Jurkat, Clone E6-1 (cell line): ENCODE measurements around the gene MARK3.

Experiments
- DNase-seq: peaks from one replicate; pipeline ENCODE4 v3.0.0-alpha.2; 2011; ENCODE audit warnings: low read depth, low spot score
- H3K4me3 ChIP-seq: 2 replicates; pipeline ENCODE4 v1.5.1; 2011; ENCODE audit warnings: mild to moderate bottlenecking, low read length, control low read depth, moderate library complexity

Gene MARK3

DNA sequence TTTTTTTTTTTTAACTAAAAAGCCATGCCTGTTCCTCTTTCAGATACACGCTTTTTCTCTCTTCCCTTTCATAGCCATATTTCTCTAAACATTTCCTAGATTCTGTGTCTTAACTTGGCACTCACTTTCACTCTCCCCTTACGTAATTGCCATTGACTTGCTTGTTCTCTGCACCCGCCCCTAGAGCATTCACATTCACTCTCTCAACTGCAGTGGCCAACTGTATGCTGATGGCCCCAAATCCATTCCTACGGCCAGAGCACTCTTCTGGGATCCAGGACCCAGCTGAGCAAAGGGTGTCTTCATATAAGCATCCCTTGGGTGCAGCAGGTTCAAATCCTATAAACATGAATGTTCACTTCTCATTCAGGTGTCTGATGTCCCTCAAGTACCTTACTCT lies 77.9 kb downstream of the MARK3 start:
- no peak for DNase-seq
- H3K4me3 ChIP-seq: no peak overlapping the region

DNA sequence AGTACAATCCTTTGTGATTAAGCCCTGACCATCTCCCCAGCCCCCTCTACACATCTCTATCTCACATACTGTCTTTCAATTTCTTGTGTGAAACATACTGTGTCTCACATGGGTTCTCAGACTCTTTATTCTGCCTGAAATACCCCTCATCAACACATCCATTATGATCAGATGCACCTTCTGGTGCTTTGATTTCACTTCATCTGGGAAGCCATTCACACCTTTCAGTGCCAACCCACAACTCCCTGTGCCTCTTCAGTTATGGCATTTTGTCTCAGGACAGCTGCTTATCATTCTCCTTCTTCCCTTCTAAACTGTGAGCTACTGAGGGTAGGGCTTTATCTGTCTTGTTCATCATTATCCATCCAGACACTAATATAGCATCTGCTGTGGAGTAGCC lies 78.6 kb downstream of the MARK3 start:
- H3K4me3 ChIP-seq: no peak overlapping the region
- DNase-seq: no peak

DNA sequence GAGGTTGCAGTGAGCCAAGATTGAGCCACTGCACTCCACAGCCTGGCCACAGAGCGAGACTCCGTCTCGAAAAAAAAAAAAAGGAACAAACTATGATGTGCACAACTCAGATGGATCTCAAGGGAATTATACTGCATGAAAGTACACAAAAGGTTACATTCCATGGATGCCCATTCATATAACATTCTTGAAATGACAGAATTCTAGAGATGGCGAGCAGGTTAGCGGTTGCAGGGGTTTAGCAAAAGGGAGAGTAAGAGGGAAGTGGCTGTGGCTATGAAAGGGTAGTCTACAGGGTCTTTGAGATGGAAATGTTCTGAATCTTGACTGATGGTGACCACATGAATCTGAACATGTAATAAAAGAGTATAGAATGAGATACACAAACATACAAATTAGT lies 87.7 kb downstream of the MARK3 start:
- DNase-seq: no peak
- H3K4me3 ChIP-seq: no peak overlapping the region

DNA sequence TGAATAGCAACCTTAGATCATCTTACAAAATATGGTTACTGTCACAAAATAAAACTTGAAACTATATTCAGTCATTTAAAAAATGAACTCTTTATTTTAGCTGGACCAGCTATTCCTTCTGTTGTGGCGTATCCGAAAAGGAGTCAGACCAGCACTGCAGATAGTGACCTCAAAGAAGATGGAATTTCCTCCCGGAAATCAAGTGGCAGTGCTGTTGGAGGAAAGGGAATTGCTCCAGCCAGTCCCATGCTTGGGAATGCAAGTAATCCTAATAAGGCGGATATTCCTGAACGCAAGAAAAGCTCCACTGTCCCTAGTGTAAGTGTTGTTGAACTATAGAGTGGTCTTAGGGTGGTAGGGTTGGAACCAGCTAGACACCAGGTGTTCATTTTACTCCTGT lies 89.7 kb downstream of the MARK3 start:
- no peak overlapping the region for H3K4me3 ChIP-seq
- DNase-seq: no peak

DNA sequence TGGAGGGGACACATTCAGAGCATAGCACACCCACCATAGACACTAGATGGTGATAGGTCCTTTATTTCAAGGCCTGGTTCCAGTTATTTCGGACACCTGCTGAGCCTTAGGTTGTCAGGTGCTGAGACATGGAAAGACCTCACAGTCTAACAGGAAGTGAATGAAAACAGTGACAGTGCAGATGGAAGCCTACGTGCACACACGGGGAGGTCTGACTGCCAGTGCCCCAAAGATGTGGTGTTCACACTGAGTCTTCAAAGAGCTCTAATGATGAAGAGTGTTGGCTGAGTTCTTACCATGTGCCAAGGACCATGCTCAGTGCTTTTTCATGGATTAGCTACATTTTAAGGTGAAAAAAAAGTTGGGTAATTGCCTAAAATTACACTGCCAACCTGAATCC lies 90.8 kb downstream of the MARK3 start:
- peak; percentile 18 for DNase-seq
- H3K4me3 ChIP-seq: no peak overlapping the region

DNA sequence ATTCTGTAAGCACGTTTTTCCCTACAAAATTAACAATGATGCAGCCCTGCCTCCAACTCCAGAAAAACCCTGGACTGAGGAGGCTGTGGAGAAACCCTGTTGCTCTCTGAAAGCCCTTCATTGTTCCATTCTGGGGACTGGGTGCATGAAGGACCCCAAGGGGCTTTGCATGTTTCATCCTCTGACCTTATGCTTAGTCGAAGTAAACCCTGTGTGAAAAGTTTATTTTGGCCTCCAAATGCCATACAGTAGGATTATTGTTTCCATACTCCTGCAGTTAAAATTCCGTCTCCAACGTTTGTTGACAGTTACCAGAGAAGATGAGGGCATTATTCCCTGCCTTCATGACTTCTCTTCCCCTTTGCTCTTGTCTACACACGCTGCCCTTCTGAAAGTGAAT lies 91.4 kb downstream of the MARK3 start:
- no peak overlapping the region for H3K4me3 ChIP-seq
- no peak for DNase-seq

DNA sequence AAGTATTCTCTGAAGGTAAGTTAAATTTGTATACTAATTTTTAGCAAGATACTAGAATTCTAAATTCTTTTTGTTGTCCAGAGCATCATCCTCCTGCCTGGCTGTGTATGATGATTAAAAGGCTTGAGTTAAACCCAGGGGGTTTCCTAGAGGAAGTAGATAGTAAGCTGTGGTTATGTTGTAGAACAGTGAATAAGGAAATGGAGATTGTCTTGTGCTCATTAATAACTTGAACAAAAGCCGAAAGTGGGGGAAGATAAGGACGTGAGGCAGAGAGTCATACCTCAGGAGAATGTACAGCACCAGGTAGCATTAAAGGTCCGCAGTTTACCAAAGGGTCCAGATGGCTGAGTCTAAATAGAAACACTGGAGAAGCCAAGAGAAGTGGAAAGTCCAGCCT lies 95.4 kb downstream of the MARK3 start:
- DNase-seq: no peak
- no peak overlapping the region for H3K4me3 ChIP-seq

DNA sequence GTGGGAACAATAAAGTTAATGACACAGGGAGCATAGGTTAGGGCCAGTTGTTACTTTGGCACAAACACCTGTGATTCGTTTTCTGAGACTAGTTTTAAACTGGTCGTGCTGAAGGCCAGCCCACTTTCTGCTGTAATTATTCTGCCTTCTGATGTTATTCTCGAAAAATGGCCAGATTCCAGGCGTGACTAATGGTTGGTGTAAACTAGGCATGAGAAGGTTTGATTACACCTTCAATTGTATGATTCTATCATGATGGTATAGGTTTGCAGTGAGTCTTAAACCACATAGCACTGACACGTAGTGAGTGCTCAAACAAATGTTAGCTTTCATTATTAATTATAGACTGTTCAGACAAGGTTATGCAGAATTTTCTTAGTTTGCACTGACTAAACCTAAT lies 98.4 kb downstream of the MARK3 start:
- H3K4me3 ChIP-seq: no peak overlapping the region
- no peak for DNase-seq

DNA sequence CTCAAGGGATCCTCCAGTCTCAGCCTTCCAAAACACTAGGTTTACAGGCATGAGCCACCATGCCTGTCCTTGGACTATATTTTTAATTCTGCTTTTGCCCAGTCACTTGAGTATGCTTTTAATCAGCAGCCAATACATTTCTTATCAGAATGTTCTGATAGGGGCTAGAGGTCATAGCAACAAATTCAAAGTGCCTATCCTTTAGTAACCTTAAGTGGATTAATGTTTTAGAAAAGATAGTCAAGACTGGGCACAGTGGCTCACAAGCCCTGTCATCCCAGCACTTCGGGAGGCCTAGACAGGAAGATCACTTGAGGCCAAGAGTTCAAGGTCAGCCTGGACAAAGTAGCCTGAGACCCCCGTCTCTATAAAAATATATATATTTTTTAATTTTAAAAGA lies 100.3 kb downstream of the MARK3 start:
- H3K4me3 ChIP-seq: no peak overlapping the region
- no peak for DNase-seq

DNA sequence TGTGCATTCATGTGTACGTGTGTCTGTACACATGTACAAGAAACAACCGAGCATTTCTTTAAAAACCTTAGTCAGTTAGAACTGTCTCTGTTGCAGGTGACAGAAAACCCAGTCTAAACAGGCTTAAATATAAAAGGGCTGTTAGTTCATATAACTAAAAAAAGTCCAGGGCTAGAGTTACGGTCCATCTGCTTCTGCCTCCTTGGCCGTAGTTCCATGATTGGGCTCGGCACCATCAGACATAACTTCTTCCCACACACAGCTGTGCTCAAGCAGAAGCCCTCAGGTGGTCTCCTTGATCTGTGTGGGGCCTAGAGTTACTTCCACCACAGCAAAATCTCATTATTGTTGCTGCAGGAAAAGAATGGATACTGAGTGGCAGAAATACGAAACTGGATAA lies 102.9 kb downstream of the MARK3 start:
- DNase-seq: no peak
- no peak overlapping the region for H3K4me3 ChIP-seq

DNA sequence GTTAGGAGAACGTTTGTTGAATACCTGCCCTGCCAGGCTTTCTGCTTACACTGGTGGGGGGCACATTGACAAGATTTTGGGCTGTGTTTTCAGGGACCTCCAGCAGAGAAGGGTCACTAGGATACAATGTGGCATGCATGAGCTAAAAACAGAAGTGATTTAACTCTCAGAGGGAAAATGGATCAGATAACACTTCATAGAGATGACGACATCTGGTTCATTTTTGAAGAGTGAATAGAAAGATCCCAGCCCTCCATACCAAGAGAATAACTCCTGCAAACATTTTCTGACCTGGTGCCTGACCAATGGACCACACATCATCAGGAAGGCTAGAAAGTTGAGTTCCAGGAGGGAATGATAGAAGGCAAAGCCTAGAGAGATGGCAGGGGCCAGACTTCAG lies 103.7 kb downstream of the MARK3 start:
- no peak overlapping the region for H3K4me3 ChIP-seq
- DNase-seq: no peak

DNA sequence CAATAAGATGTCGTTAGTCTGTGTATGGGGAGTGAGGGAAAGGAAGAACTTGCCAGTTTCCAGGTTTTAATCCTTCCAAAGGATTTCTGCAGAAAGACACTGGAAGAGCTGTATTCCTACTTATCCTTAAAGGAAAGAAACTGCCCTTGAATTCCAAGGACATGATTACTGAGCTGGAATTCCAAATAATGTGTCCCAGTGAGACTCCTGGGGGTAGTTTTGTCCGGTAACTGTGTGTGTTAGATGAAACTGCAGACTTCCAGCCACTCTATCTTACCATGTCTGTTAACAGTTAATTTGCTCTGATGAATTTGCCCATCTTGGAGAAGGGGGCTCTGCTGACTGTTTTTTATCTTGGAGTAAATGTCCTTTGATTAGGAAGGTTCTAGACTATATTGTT lies 104.4 kb downstream of the MARK3 start:
- no peak overlapping the region for H3K4me3 ChIP-seq
- DNase-seq: no peak

DNA sequence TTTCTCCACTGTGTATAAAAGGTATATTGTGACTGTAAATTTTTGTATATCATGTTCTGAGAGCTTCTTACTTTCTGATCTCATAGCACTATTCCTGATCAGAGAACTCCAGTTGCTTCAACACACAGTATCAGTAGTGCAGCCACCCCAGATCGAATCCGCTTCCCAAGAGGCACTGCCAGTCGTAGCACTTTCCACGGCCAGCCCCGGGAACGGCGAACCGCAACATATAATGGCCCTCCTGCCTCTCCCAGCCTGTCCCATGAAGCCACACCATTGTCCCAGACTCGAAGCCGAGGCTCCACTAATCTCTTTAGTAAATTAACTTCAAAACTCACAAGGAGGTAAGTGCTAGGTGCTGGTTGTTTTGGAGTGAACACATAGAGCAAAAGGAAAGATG lies 106.5 kb downstream of the MARK3 start:
- H3K4me3 ChIP-seq: no peak overlapping the region
- no peak for DNase-seq

DNA sequence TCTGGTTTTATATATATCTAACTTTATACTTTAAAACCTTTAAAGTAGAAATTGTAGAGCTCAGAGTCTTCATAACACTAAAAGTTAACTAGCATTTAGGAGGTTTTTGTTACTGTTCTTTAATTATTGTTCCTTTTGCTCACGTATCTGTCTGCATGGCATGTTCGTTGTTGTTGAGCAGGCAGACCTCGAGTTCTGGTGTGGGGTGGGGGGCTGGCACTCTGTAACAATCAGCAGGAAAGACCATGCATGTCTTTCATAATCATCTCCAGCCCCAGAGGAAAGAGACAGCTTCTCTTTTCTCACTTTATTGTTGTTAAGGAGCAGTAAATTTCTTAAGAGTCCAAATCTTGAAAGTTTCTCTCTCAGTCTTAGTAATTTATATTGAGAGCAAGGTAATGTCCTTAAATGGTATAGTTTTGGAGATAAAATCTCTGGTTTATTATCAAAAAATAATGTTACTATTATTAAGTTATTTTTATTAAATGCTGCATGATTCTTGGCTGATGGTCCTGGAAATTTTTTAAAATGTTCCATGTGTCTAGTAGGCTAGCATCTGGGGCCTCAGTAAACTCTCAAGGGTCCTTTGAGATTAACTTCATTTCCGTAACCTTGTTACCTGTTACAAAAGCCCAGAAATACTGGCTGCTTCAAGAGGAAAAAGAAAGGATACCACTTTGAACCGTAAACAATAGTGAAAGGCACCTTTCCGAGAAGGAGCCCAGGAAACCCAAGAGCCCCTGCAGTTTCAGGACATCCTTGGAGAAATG lies 107.1 kb downstream of the MARK3 start:
- H3K4me3 ChIP-seq: no peak overlapping the region
- no peak for DNase-seq

DNA sequence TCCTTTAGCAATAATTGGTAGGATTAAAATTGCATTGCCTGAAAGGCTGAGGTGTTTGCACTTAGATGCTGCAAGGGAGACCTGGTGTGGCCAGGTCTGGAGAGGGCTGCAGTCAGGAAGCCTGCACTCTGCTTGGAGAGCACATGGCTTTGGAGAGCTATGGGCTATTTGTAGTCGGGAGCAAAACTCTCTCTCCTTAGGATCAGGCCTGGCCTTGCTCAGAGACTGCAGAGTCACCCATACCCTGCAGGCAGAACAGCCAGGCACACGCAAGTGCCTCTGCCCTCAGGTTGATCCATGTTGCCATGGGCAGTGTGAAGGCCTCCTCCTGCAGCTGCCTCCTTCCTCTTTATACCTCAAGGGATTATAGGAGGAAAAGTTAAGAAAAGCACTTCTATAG lies 110.6 kb downstream of the MARK3 start:
- no peak overlapping the region for H3K4me3 ChIP-seq
- DNase-seq: no peak

DNA sequence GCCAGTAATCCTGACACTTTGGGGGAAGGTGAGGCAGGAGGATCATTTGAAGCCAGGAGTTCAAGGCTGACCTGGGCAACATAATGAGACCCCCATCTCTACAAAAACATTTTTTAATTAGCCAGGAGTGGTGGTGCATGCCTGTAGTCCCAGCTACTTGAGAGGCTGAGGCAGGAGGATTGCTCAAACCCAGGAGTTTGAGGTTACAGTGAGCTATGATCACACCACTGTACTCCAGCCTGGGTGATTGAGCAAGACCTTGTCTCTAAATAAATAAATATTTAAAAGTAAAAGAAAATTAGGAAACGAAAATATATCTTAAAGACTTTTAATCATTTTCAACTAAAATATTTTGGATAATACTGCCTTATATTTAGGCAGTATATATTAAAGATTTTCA lies 111.6 kb downstream of the MARK3 start:
- no peak for DNase-seq
- H3K4me3 ChIP-seq: no peak overlapping the region

DNA sequence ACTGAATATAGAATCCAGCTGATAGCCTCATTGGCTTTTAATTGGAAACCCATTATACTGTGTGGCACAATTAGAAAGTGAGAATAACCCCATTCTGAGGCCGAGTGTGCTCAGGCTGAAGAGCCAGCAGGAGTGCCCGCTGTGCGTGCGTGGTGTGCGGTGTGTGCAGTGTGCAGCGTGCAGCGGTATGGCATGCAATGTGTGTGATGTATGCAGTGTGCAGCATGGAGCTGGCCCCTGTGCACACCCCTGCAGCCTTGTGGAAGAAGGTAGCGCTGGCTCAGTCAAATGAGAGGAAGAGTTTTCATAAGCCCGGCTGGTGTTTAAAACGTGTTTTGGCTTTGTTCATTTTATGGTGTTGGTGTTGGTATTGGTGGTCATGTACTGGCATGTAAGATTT lies 114.5 kb downstream of the MARK3 start:
- no peak for DNase-seq
- no peak overlapping the region for H3K4me3 ChIP-seq

DNA sequence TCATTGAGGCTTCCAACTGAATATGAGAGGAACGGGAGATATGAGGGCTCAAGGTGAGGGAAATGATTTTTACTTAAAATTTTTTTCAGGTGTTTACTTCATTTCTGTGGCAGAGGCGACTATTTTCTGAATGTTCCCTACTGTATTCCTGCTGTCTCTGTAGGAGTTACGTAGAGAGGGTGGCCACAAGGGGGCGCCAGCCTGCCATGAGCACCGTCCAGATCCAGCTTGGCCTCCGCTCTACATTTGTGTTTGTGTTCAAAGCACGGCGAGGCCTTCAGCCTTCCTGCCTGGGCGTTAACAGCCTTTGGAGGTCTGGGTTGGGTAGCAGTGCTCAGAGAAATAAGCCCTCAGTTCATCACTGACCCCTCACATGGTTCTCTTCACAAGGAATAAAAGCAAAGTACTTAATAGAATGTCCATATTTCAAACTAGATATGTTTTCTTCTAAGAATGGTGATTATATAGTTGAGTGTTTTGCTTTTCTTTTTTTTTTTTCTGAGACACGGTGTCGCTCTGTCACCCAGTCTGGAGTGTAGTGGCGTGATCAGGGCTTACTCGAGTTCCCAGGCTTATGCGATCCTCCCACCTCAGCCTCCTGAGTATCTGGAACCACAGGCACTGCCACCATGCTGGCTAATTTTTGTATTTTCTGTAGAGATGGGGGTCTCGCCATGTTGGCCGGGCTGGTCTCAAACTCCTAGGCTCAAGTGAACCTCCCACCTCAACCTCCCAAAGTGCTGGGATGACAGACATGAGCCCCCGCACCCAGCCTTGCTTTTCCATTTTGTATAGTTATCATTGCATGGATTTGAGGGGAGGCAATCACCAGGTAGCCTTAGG lies 115.2 kb downstream of the MARK3 start:
- DNase-seq: peak; percentile 57
- no peak overlapping the region for H3K4me3 ChIP-seq

DNA sequence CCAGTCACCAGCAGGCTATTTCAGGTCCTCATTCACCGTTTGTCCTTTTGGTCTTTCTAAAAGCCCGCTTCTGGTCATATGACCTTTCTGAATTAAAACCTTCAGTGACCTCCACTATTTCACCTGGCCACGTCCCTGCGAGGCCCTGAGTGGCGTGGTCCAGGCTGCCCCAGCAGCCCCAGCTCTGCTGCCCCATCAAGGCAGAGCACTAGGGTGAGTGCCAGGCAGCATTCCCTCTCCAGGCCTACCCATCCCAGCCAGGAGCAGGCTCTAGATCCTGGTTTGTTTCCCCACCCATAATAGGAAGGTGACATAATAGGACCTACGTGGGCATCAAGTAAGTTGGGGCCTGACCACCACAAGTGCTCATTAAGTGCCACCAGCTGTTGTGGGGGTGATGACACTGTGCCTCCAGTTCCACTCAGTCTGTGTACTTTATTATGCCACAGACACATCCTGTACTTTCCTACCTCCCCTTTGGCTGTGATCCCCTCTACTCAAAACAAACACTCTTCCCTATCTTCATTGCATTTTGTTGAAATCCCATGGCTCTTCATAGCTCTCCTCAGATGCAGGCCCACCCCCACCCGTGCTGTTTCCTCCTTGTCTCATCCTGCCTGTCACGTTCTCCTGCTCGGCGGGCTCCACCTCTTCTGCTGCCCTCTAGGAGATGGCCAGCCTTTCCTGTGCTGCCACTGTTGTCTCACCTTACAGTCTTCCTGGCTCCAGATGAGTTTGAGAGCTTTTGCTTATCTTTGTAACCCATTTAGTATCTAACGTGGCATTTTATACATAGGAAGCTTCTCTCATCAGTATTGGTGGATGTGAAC lies 116.0 kb downstream of the MARK3 start:
- DNase-seq: no peak
- H3K4me3 ChIP-seq: no peak overlapping the region
